ENCODE data around the gene UGT1A7. TPM values are rescaled to one million over a fixed set of nuclear protein-coding genes. Genes with fewer than 3 reads are reported as not detected.

The UGT1A7 gene
- total RNA-seq, 2 donors from 2014 or later = 0.46 TPM; not detected in 1

DNA sequence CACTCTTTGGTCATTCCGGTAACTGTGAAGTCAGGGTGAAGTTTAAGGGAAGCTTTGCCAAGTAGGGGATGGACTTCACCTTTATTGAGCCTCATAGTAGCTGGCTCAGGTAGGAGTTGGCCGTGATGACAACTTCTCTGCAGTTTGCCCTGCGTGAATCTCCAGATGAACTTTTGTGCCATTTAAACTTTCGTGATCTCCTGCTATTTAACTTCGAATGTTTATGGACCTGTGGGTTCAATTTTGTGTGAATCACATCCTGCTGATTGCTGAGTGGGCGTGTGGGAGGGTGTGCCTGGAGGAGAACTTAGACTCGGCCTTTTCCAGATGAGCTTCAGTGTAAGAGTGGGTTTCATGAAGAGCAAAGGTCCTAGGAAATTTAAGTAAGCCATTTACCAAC, 82.6 kb downstream of the UGT1A7 start:
- no peaks in the 10 kb centered on the region for H3K27me3 ChIP-seq (replicated peaks; ENCODE audit: insufficient read depth)

GRCh38 chr2:233764761-233765160, 83.1 kb downstream of the UGT1A7 start:
- TF ChIP-seq POLR2A (IDR thresholded peaks at IDR 0.05) (no peak), CTCF (IDR thresholded peaks at IDR 0.05) (no peak), POLR2AphosphoS5 (IDR thresholded peaks at IDR 0.05) (no peak)
- no peak overlapping the region for H3K27ac ChIP-seq
- no peaks in the 10 kb centered on the region for H3K27me3 ChIP-seq (replicated peaks; ENCODE audit: insufficient read depth)
- WGBS = 42% methylated on average over 3 of the region's 3 CpGs
- DNase-seq (ENCODE audit: low spot score) = no peak
- H3K4me1 ChIP-seq (replicated peaks) = no peaks in the 10 kb centered on the region
- H3K36me3 ChIP-seq = no peaks in the 10 kb centered on the region
- H3K4me3 ChIP-seq = no peak overlapping the region
- no peaks in the 10 kb centered on the region for H3K9me3 ChIP-seq
- intact Hi-C loops (cut with DNase I) = no loop called here

More for the DNA sequence above, 82.6 kb downstream of the UGT1A7 start:
- H3K27ac ChIP-seq = no peak overlapping the region
- TF ChIP-seq POLR2AphosphoS5 (IDR thresholded peaks at IDR 0.05) (no peak), POLR2A (IDR thresholded peaks at IDR 0.05) (no peak), CTCF (IDR thresholded peaks at IDR 0.05) (no peak)
- H3K4me1 ChIP-seq (replicated peaks) = no peaks in the 10 kb centered on the region
- H3K4me3 ChIP-seq = no peak overlapping the region
- H3K9me3 ChIP-seq = no peaks in the 10 kb centered on the region
- H3K36me3 ChIP-seq = no peaks in the 10 kb centered on the region
- intact Hi-C loops (cut with DNase I) = no loop called here
- WGBS = 61% methylated on average over 7 of the region's 7 CpGs
- DNase-seq (ENCODE audit: low spot score) = no peak

DNA sequence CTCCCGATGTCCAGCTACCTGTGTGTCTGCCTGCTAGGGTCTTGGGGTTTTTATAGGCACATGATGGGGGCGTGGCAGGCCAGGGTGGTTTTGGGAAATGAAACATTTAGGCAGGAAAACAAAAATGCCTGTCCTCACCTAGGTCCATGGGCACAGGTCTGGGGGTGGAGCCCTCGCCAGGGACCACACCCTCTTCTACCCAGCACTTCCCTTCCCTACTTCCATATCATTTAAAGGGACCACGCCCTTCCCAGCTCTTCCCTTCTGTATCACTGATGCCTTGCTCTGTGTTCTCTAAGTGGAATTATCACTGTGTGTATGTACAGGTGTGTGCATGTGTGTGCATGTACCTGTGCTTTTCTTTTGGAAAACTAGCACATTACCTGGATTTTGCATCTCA, 84.7 kb downstream of the UGT1A7 start:
- Histone ChIP-seq H3K4me1 (replicated peaks) (no peaks in the 10 kb centered on the region), H3K9me3 (no peaks in the 10 kb centered on the region), H3K4me3 (no peak overlapping the region), H3K27me3 (replicated peaks; ENCODE audit: insufficient read depth) (no peaks in the 10 kb centered on the region), H3K36me3 (no peaks in the 10 kb centered on the region), H3K27ac (no peak overlapping the region)
- DNase-seq (ENCODE audit: low spot score) = no peak
- TF ChIP-seq POLR2A (IDR thresholded peaks at IDR 0.05) = no peak
- no peak for TF ChIP-seq POLR2AphosphoS5 (IDR thresholded peaks at IDR 0.05)
- no peak for TF ChIP-seq CTCF (IDR thresholded peaks at IDR 0.05)
- WGBS = 83% methylated on average over 4 of the region's 4 CpGs
- intact Hi-C loops (cut with DNase I) = no loop called here

DNA sequence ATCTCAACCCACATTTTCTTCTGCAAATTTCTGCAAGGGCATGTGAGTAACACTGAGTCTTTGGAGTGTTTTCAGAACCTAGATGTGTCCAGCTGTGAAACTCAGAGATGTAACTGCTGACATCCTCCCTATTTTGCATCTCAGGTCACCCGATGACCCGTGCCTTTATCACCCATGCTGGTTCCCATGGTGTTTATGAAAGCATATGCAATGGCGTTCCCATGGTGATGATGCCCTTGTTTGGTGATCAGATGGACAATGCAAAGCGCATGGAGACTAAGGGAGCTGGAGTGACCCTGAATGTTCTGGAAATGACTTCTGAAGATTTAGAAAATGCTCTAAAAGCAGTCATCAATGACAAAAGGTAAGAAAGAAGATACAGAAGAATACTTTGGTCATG, 86.4 kb downstream of the UGT1A7 start:
- Histone ChIP-seq H3K36me3 (no peaks in the 10 kb centered on the region), H3K27me3 (replicated peaks; ENCODE audit: insufficient read depth) (no peaks in the 10 kb centered on the region), H3K4me1 (replicated peaks) (no peaks in the 10 kb centered on the region), H3K9me3 (no peaks in the 10 kb centered on the region), H3K27ac (no peak overlapping the region), H3K4me3 (no peak overlapping the region)
- TF ChIP-seq POLR2A (IDR thresholded peaks at IDR 0.05) (no peak), POLR2AphosphoS5 (IDR thresholded peaks at IDR 0.05) (no peak), CTCF (IDR thresholded peaks at IDR 0.05) (no peak)
- DNase-seq (ENCODE audit: low spot score) = no peak
- intact Hi-C loops (cut with DNase I) = no loop called here
- WGBS = 82% methylated on average over 4 of the region's 4 CpGs

DNA sequence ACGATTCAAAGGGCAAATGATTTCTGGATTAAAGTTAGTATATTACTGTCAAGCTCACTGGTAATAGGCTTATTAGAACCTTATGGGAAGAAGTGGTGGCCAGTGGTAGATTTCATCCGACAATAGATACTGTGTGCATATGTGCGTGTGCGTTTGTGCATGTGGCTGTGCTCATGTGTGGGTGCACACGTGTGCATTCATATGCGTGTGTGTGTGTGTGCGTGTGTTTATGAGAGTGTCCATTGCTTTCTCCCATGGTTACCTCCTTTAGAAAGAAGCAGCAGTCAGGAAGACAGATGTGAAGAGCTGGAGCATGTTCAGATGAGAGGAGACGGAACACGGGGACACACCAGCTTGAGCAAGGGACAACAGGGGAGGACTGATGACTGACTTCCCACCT, 87.6 kb downstream of the UGT1A7 start:
- H3K4me3 ChIP-seq = no peak overlapping the region
- H3K9me3 ChIP-seq = no peaks in the 10 kb centered on the region
- intact Hi-C loops (cut with DNase I) = no loop called here
- DNase-seq (ENCODE audit: low spot score) = no peak
- no peak for TF ChIP-seq CTCF (IDR thresholded peaks at IDR 0.05)
- no peak for TF ChIP-seq POLR2A (IDR thresholded peaks at IDR 0.05)
- no peak for TF ChIP-seq POLR2AphosphoS5 (IDR thresholded peaks at IDR 0.05)
- no peaks in the 10 kb centered on the region for H3K27me3 ChIP-seq (replicated peaks; ENCODE audit: insufficient read depth)
- WGBS = 90% methylated on average over 9 of the region's 9 CpGs
- H3K27ac ChIP-seq = no peak overlapping the region
- H3K36me3 ChIP-seq = no peaks in the 10 kb centered on the region
- H3K4me1 ChIP-seq (replicated peaks) = no peaks in the 10 kb centered on the region

All from prostate gland (tissue), 2 donors.